Globus pallidus (tissue), 1 donor: ENCODE measurements around the gene G6PD.
"Not testable (repeated sequence)": the region's sequence is repeated elsewhere in the genome, so short reads cannot be mapped to it uniquely, and the experiment has no call there.

Experiments used
- DNase-seq: peaks from one replicate; pipeline ENCODE4 v3.0.0-alpha.2; 2015; ENCODE audit warnings: low spot score

Gene G6PD

GRCh38 chrX:154546354-154547244, at the start of gene G6PD:
G6PD (minus strand) TSS chrX:154546846; CDS start chrX:154546155, 691 bp downstream.
- no peak for DNase-seq

- DNase-seq: no peak
These were observed 49.1 kb upstream of the G6PD start for GRCh38 chrX:154595559-154596249.

- DNase-seq: no peak
These were observed 47.8 kb upstream of the G6PD start for GRCh38 chrX:154594491-154594890.

- DNase-seq: no peak
These were observed 46.6 kb upstream of the G6PD start for GRCh38 chrX:154593201-154593600.

DNA sequence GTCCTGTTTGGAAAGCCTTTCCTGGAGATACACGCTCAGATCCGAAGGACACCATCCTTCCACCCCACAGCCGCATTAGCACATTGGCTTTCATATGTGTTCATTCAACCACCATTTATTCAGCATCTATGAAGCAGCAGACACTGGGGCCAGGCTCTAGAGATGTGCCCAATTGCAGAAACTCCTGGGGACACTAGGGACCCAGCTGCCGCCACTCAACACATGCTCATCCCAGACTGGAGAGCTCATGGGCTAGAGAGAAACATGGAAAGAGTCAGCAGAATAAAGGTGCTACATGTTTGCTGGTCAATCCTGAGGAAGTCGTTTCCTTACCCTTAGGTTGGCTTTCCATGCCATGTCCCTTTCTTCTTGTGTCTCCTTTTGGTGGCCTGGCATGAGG, 45.9 kb upstream of the G6PD start:
- no peak for DNase-seq

- not testable (repeated sequence) for DNase-seq
These were observed 43.8 kb upstream of the G6PD start for GRCh38 chrX:154590415-154590814.

GRCh38 chrX:154584585-154585183, 38.0 kb upstream of the G6PD start, which contains the start of gene CTAG1A:
CTAG1A (plus strand) TSS chrX:154585133; CDS start chrX:154585207, 74 bp downstream.
- DNase-seq: not testable (repeated sequence)

- DNase-seq: not testable (repeated sequence)
These were observed 36.3 kb upstream of the G6PD start for GRCh38 chrX:154582994-154583393.

DNA sequence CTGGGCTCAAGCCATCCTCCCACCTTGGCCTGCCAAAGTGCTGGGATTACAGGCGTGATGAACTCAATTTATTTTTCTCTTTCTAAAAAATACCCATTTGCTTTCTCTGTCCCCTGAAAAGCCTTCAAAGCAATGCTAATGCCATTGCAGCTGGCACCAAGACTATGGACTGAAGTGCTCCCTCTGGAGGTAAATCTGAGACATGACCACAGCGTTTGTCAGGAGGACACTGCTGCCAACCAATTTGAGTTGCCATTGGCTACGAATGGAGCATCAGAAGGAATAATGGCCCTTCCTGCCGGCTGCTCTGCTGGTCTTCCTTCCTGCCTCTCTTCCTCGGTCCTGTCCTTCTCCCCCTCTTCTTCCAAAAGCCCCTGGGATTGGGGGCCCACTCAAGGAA, 28.4 kb upstream of the G6PD start:
- DNase-seq: not testable (repeated sequence)

- DNase-seq: not testable (repeated sequence)
These were observed 26.4 kb upstream of the G6PD start for GRCh38 chrX:154573061-154573460.

DNA sequence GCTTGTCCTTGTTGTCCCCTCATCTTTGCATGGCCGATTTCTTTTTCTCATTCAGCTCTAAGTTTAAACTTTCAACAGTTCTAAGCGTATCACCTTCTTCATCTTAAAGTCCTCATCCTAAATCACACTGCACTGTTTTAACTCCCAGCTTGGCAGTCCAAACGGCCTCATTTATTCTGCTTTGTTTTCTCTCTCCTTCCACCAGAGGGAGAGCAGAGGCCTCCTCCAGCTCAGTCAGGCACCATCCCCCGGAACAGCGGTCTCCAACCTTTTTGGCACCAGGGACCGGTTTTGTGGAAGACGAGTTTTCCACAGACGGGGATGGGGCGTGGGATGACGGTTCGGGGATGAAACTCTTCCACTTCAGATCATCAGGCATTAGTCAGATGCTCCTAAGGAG, 23.7 kb upstream of the G6PD start:
- not testable (repeated sequence) for DNase-seq

DNA sequence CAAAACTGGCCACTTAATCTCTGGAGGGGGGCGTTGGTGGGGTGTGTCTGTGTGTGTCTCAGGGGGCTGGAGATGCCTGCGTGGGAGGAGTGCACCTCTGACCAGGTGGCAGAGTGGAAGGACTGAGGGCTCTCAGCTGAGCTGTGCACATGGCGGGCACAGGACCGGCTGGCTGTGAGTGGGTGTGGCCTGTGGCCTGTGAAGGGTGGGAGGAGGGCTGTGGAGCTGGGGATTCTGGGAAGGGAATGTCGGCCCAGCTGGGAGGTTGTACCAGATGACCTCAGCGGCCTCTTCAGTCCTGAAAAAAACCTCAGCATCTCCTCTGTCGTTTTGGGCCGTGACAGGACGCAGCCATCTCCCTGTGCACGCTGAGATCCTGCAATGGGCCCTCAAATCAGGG, 15.6 kb upstream of the G6PD start:
- not testable (repeated sequence) for DNase-seq

DNA sequence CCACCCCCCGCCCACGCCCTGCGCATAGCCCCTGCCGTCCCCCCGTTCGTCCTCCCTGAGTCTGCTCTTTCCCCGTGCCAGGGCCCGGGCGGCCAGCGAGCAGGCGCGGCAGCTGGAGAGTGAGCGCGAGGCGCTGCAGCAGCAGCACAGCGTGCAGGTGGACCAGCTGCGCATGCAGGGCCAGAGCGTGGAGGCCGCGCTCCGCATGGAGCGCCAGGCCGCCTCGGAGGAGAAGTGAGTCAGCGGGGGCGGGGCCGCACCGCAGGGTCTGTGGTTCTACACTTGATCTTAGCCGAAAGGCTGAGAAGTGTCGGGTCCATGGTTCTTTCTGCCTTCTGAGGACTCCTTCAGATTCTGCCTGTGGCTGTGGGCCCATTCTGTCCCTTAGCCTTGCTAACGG, 13.7 kb upstream of the G6PD start:
- DNase-seq: not testable (repeated sequence)

DNA sequence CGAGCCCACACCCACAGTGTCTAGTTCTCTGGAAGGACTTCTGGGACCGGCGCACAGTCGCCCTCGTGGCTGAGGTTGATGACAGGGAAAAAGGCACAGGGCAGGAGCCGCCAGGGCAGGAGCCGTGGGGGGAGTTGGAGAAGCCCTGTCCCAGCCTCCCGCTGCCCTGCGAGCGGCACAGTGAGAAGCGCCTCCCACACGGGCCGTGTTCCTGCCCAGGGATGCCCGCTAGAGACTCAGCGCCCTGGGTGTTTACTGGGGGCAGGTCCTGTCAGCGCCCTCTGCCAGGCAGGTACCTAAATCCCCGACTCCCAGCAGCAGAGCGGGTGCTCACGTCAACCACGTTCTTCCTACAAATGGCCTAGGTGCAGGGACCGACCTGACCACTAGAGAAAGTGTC, 12.2 kb upstream of the G6PD start:
- DNase-seq: not testable (repeated sequence)

- not testable (repeated sequence) for DNase-seq
These were observed 11.5 kb upstream of the G6PD start for GRCh38 chrX:154558060-154558690.

- DNase-seq: not testable (repeated sequence)
These were observed 5.6 kb upstream of the G6PD start for GRCh38 chrX:154552112-154552806.

- DNase-seq: no peak
These were observed 3.1 kb upstream of the G6PD start for GRCh38 chrX:154549766-154550165.

- DNase-seq: no peak
These were observed 1.3 kb upstream of the G6PD start for GRCh38 chrX:154548028-154548316.

GRCh38 chrX:154547245-154548027, 790 bp upstream of the G6PD start, which contains the start of gene IKBKG:
IKBKG (plus strand) TSS chrX:154547620; CDS start chrX:154552003, 4,383 bp downstream.
- peak; percentile 91 for DNase-seq

DNA sequence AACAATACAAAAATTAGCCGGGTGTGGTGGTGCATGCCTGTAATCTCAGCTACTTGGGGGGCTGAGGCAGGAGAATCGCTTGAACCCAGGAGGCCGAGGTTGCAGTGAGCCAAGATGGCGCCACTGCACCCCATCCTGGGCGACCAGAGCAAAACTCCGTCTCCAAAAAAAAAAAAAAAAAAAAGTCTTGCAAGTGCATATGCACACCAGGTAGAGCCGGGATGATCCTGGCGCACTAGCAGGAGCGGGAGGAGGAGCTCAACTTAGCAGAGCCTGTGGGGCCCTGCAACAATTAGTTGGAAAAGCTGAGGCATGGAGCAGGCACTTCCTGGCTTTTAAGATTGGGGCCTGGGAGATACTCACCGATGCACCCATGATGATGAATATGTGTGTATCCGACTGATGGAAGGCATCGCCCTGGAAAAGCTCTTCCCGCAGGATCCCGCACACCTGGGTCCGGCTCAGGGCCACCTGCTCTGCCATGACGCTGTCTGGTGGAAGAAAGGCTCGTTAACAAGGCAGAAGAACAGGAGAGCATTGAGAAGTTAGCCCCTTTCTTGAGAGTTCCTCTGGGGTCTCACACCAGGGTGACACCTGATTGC, 872 bp downstream of the G6PD start:
- no peak for DNase-seq
